NCI-H345 treated with DMSO at 0.1 percent for 48 hours (cell line): ENCODE results near the gene MAP7D1.
"Not testable (repeated sequence)": the region's sequence is repeated elsewhere in the genome, so short reads cannot be mapped to it uniquely, and the experiment has no call there.

Experiments
- DNase-seq: peaks from one replicate; lab custom pipeline; 2025; ENCODE audit not compliant: unreplicated experiment; lab: John Stamatoyannopoulos, UW

MAP7D1 gene

GRCh38 chr1:36166938-36167905 is 11.3 kb downstream of the MAP7D1 start:
- DNase-seq = no peak

- DNase-seq = no peak
These were observed 12.6 kb downstream of the MAP7D1 start for GRCh38 chr1:36168514-36168913.

- no peak for DNase-seq
These were observed 14.9 kb downstream of the MAP7D1 start for GRCh38 chr1:36170643-36171412.

- DNase-seq = no peak
These were observed 16.2 kb downstream of the MAP7D1 start for GRCh38 chr1:36172017-36172747.

- DNase-seq = no peak
These were observed 17.0 kb downstream of the MAP7D1 start for GRCh38 chr1:36172983-36173382.

- peak; percentile 44 for DNase-seq
These were observed 18.8 kb downstream of the MAP7D1 start for GRCh38 chr1:36174713-36175112.

- DNase-seq = peak; percentile 21
These were observed 19.5 kb downstream of the MAP7D1 start for GRCh38 chr1:36175137-36176095.

- DNase-seq = no peak
These were observed 20.4 kb downstream of the MAP7D1 start for GRCh38 chr1:36176106-36176949.

- no peak for DNase-seq
These were observed 21.9 kb downstream of the MAP7D1 start for GRCh38 chr1:36177589-36178431.

GRCh38 chr1:36178471-36179219 is 22.7 kb downstream of the MAP7D1 start:
- no peak for DNase-seq

- DNase-seq = no peak
These were observed 23.2 kb downstream of the MAP7D1 start for GRCh38 chr1:36179220-36179600.

- DNase-seq = peak; percentile 24
These were observed 26.8 kb downstream of the MAP7D1 start for GRCh38 chr1:36182734-36183133.

GRCh38 chr1:36183309-36183856 is 27.4 kb downstream of the MAP7D1 start:
- no peak for DNase-seq

- peak; percentile 73 for DNase-seq
These were observed 32.0 kb downstream of the MAP7D1 start for GRCh38 chr1:36187800-36188593.

- DNase-seq = not testable (repeated sequence)
These were observed 40.8 kb downstream of the MAP7D1 start for GRCh38 chr1:36196805-36197204.

- DNase-seq = no peak
These were observed 42.7 kb downstream of the MAP7D1 start for GRCh38 chr1:36198641-36199040.
